ENCODE measurements around the gene PCDHA10. TPM values are rescaled to one million over a fixed set of nuclear protein-coding genes. Genes with fewer than 3 reads are reported as not detected.
"Not testable (repeated sequence)": the region's sequence is repeated elsewhere in the genome, so short reads cannot be mapped to it uniquely, and the experiment has no call there.

PCDHA10 gene
- total RNA-seq, 1 donor from 2014 or later = 2.9 TPM

DNA sequence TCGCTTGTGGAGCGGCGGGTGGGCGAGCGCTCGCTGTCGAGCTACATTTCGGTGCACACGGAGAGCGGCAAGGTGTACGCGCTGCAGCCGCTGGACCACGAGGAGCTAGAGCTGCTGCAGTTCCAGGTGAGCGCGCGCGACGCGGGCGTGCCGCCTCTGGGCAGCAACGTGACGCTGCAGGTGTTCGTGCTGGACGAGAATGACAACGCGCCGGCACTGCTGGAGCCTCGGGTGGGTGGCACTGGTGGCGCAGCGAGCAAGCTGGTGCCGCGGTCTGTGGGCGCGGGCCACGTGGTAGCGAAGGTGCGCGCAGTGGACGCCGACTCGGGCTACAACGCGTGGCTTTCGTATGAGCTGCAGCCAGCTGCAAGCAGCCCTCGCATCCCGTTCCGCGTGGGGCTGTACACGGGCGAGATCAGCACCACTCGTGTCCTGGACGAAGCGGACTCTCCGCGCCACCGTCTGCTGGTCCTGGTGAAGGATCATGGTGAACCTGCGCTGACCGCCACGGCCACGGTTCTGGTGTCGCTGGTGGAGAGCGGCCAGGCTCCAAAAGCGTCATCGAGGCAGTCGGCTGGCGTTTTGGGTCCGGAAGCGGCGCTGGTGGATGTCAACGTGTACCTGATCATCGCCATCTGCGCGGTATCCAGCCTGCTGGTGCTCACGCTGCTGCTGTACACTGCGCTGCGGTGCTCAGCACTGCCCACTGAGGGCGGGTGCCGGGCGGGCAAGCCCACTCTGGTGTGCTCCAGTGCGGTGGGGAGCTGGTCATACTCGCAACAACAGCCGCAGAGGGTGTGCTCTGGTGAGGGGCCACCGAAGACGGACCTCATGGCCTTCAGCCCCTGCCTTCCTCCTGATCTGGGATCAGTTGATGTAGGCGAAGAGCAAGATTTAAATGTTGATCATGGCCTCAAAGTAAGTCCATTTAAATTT lies 12.6 kb upstream of the PCDHA10 start:
- no peak for DNase-seq (ENCODE audit: low spot score)

GRCh38 chr5:140848139-140849102 lies 7.3 kb upstream of the PCDHA10 start, which contains the start of gene PCDHA9:
TSS of gene PCDHA9 (plus strand) at chr5:140848382. CDS start at chr5:140848496, 114 bp downstream.
- DNase-seq (ENCODE audit: low spot score) = not testable (repeated sequence)

DNA sequence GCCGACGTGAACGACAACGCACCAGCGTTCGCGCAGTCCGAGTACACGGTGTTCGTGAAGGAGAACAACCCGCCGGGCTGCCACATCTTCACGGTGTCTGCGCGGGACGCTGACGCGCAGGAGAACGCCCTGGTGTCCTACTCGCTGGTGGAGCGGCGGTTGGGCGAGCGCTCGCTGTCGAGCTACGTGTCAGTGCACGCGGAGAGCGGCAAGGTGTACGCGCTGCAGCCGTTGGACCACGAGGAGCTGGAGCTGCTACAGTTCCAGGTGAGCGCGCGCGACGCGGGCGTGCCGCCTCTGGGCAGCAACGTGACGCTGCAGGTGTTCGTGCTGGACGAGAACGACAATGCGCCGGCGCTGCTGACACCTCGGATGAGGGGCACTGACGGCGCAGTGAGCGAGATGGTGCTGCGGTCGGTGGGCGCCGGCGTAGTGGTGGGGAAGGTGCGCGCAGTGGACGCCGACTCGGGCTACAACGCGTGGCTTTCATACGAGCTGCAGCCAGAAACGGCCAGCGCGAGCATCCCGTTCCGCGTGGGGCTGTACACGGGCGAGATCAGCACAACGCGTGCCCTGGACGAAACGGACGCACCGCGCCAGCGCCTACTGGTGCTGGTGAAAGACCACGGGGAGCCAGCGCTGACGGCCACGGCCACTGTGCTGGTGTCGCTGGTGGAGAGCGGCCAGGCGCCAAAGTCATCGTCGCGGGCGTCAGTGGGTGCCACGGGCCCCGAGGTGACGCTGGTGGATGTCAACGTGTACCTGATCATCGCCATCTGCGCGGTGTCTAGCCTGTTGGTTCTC lies 5.7 kb upstream of the PCDHA10 start:
- DNase-seq (ENCODE audit: low spot score) = not testable (repeated sequence)

- DNase-seq (ENCODE audit: low spot score) = no peak
These were observed 1.7 kb downstream of the PCDHA10 start for GRCh38 chr5:140857177-140857986.

GRCh38 chr5:140857987-140858240 lies 2.2 kb downstream of the PCDHA10 start:
- DNase-seq (ENCODE audit: low spot score) = no peak

GRCh38 chr5:140862441-140863295 lies 7.0 kb downstream of the PCDHA10 start:
- DNase-seq (ENCODE audit: low spot score) = no peak

- DNase-seq (ENCODE audit: low spot score) = no peak
These were observed 13.2 kb downstream of the PCDHA10 start, which contains the start of gene PCDHA11 for GRCh38 chr5:140868721-140869554. TSS of gene PCDHA11 (plus strand) at chr5:140868957. CDS start at chr5:140869104, 147 bp downstream.

GRCh38 chr5:140869555-140869886 lies 13.8 kb downstream of the PCDHA10 start:
- no peak for DNase-seq (ENCODE audit: low spot score)

- DNase-seq (ENCODE audit: low spot score) = no peak
These were observed 14.8 kb downstream of the PCDHA10 start for GRCh38 chr5:140870221-140871201.

DNA sequence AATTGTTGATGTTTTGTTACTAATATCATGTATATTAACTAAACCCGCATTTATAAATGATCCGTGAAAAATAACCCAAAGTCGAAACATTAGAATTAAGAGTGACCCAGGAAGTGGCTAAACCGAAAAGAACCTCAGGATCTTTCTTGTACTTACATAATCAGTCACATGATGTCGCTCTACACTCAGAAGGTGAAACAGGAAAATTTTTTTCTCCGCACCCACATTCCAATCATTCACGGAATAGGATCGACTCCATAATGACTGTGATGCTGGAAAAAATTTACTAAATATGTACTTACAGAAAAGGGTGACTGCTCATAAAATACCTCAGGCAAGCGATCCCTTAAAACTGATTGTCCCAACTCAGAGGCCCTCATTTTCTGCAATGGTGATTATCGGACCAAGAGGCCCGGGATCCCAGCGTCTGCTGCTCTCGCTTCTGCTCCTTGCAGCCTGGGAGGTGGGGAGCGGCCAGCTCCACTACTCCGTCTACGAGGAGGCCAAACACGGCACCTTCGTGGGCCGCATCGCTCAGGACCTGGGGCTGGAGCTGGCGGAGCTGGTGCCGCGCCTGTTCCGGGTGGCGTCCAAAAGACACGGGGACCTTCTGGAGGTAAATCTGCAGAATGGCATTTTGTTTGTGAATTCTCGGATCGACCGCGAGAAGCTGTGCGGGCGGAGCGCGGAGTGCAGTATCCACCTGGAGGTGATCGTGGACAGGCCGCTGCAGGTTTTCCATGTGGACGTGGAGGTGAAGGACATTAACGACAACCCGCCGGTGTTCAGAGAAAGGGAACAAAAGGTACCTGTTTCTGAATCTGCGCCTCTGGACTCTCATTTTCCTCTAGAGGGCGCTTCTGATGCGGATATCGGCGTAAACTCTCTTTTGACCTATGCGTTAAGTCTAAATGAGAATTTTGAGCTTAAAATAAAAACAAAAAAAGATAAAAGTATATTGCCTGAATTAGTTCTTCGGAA lies 19.7 kb downstream of the PCDHA10 start, which contains the start of gene PCDHA12:
TSS of gene PCDHA12 (plus strand) at position 224 of the 981 bp plus-strand sequence. CDS start at position 389, 165 bp downstream.
- no peak for DNase-seq (ENCODE audit: low spot score)

- DNase-seq (ENCODE audit: low spot score) = not testable (repeated sequence)
These were observed 21.0 kb downstream of the PCDHA10 start for GRCh38 chr5:140876541-140877261.

GRCh38 chr5:140877262-140877581 lies 21.5 kb downstream of the PCDHA10 start:
- DNase-seq (ENCODE audit: low spot score) = no peak

GRCh38 chr5:140881889-140882590 lies 26.3 kb downstream of the PCDHA10 start, which contains the start of gene PCDHA13:
TSS of gene PCDHA13 (plus strand) at chr5:140882124. CDS start at chr5:140882269, 145 bp downstream.
- no peak for DNase-seq (ENCODE audit: low spot score)

DNA sequence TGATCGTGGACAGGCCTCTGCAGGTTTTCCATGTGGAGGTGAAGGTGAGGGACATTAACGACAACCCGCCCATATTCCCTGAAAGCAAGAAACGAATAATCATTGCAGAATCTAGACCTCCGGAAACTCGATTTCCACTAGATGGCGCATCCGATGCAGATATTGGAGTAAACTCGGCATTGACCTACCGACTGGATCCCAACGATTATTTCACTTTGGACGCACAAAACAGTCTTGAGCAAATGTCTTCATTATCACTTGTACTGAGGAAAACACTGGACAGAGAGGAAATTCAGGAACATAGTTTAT lies 26.8 kb downstream of the PCDHA10 start:
- peak; percentile 42 for DNase-seq (ENCODE audit: low spot score)

- DNase-seq (ENCODE audit: low spot score) = no peak
These were observed 27.7 kb downstream of the PCDHA10 start for GRCh38 chr5:140883373-140883772.

All from mucosa of gallbladder (tissue), 1 donor.